ENCODE data around the gene SCYL3. TPM values are rescaled to one million over a fixed set of nuclear protein-coding genes. Genes with fewer than 3 reads are reported as not detected.
"Not testable (repeated sequence)": the region's sequence is repeated elsewhere in the genome, so short reads cannot be mapped to it uniquely, and the experiment has no call there.

The SCYL3 gene
- total RNA-seq, 1 donor from 2014 or later, result 6.4 TPM

GRCh38 chr1:169812131-169812530 lies 81.6 kb downstream of the SCYL3 start:
- no peak for DNase-seq (ENCODE audit: low read depth)
- TF ChIP-seq CTCF (IDR thresholded peaks at IDR 0.05; ENCODE audit: insufficient read depth, low read length, poor library complexity, severe bottlenecking), result no peak
- H3K27me3 ChIP-seq (ENCODE audit: control insufficient read depth, insufficient read depth, low read length), result no peaks in the 10 kb centered on the region
- H3K4me3 ChIP-seq (ENCODE audit: low read depth, low read length), result no peak overlapping the region
- no peaks in the 10 kb centered on the region for H3K36me3 ChIP-seq (ENCODE audit: control insufficient read depth, insufficient read depth, low read length)

DNA sequence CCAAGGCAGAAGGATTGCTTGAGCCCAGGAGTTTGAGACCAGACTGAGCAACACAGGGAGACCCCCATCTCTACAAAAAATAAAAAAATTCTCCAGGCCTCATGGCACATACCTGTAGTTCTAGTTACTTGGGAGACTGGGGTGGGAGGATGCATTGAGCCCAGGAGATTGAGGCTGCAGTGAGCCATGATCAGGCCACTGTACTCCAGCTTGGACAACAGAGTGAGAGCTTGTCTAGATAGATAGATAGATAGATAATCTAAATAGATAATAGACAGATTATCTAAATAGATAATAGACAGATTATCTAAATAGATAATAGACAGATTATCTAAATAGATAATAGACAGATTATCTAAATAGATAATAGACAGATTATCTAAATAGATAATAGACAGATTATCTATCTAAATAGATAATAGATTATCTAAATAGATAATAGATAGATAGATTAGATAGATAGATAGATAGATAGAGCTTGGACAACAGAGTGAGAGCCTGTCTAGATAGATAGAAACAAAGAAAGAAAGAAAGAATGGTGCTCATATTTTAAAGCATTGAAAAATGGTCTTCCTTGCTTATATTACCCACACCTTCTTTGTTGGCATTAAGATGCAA lies 82.2 kb downstream of the SCYL3 start:
- DNase-seq (ENCODE audit: low read depth); H3K27me3 ChIP-seq (ENCODE audit: control insufficient read depth, insufficient read depth, low read length); H3K36me3 ChIP-seq (ENCODE audit: control insufficient read depth, insufficient read depth, low read length); H3K4me3 ChIP-seq (ENCODE audit: low read depth, low read length): not testable (repeated sequence)

DNA sequence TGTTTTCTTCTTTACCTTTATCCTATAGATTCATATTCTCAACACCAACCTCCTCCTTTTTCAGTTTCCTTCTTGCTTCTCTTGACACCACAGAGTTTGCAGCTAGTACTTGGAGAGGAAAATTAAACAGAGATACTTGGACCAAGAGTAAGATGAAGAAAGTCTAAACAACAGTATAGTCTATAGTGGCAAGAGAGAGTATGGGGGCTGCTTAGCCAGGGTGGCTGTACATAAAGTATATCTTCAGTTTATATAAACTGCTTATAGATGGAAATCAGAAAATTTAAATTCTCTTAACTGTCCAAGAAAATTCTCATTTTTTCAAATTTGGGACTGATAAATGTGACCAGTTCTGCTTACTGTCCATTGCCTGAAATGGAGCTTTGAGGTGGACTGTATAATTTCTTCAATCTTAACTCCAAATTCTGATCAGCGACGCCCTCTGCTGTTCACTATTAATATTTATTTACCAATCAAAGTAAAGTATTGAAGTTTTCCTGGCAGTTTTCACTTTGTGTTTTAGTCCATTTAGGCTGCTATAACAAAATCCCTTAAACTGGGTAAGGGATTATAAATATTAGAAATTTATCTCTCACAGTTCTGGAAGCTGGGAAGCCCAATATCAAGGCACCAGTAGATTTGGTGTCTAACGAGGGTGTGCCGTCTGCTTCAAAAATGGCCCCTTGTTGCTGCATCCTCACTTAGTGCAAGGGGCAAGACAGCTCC lies 84.2 kb downstream of the SCYL3 start:
- TF ChIP-seq CTCF (IDR thresholded peaks at IDR 0.05; ENCODE audit: insufficient read depth, low read length, poor library complexity, severe bottlenecking), result peak; percentile 49

DNA sequence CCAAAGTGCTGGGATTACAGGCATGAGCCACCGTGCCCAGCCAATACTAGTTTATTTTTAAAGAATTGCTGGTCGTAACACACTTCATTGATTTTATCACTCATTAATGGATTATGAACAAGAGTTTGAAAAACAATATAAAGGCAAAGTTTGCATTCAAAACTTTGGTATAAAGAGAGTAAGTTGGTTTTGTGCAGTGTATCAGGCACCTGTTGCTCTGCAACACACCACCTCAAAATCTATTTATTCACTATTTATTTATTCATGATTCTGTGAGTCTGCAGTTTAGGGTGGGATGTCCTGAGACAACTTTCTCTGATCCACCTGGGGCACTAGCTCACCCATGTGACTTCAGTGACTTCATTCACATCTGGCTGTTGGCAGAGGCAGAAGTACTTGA lies 88.8 kb downstream of the SCYL3 start:
- DNase-seq (ENCODE audit: low read depth), result no peak
- Histone ChIP-seq H3K36me3 (ENCODE audit: control insufficient read depth, insufficient read depth, low read length) (no peaks in the 10 kb centered on the region), H3K27me3 (ENCODE audit: control insufficient read depth, insufficient read depth, low read length) (no peaks in the 10 kb centered on the region), H3K4me3 (ENCODE audit: low read depth, low read length) (no peak overlapping the region)
- no peak for TF ChIP-seq CTCF (IDR thresholded peaks at IDR 0.05; ENCODE audit: insufficient read depth, low read length, poor library complexity, severe bottlenecking)

More for the DNA sequence above, 84.2 kb downstream of the SCYL3 start:
- Histone ChIP-seq H3K36me3 (ENCODE audit: control insufficient read depth, insufficient read depth, low read length) (no peaks in the 10 kb centered on the region), H3K27me3 (ENCODE audit: control insufficient read depth, insufficient read depth, low read length) (no peaks in the 10 kb centered on the region), H3K4me3 (ENCODE audit: low read depth, low read length) (no peak overlapping the region)
- DNase-seq (ENCODE audit: low read depth), result peak; percentile 7

DNA sequence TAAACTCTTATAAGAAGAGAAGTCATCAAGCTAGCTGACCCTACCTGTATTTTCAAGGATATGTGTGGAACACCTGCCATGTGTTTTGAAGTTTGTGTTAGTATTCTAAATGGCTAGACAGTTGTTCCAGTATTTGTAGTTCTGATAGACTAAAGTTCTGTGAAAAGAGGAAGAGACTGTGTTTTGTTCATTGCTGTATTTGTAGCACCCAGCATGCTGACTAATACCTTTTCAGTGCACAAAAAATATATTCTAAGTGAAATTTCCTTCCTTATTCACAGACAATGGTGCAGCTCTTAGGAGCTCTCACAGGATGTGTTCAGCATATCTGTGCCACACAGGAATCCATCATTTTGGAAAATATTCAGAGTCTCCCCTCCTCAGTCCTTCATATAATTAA lies 90.8 kb downstream of the SCYL3 start:
- TF ChIP-seq CTCF (IDR thresholded peaks at IDR 0.05; ENCODE audit: insufficient read depth, low read length, poor library complexity, severe bottlenecking), result no peak
- DNase-seq (ENCODE audit: low read depth), result no peak
- H3K36me3 ChIP-seq (ENCODE audit: control insufficient read depth, insufficient read depth, low read length), result peaks cover 1% of the 10 kb centered on the region

More for the DNA sequence above, 90.8 kb downstream of the SCYL3 start:
- Histone ChIP-seq H3K27me3 (ENCODE audit: control insufficient read depth, insufficient read depth, low read length) (no peaks in the 10 kb centered on the region), H3K4me3 (ENCODE audit: low read depth, low read length) (no peak overlapping the region)

Other genes starting within 250 kb of the SCYL3 start
- gene SELL, start 182.3 kb downstream of the SCYL3 start, total RNA-seq, result not detected in 2 replicates
- not detected in 2 replicates for gene SELE, start 159.8 kb downstream of the SCYL3 start, total RNA-seq
- gene METTL18, start 99.0 kb downstream of the SCYL3 start, total RNA-seq, result 8.8 and 12.6 TPM in 2 replicates
- 25.3 and 26.6 TPM in 2 replicates for gene KIFAP3, start 180.8 kb upstream of the SCYL3 start, total RNA-seq

Measured in kidney epithelial cell (primary cell).